ENCODE measurements around the gene FGF8.

Gene FGF8

GRCh38 chr10:101725296-101726114, 50.4 kb downstream of the FGF8 start:
- no peak for FAIRE-seq

DNA sequence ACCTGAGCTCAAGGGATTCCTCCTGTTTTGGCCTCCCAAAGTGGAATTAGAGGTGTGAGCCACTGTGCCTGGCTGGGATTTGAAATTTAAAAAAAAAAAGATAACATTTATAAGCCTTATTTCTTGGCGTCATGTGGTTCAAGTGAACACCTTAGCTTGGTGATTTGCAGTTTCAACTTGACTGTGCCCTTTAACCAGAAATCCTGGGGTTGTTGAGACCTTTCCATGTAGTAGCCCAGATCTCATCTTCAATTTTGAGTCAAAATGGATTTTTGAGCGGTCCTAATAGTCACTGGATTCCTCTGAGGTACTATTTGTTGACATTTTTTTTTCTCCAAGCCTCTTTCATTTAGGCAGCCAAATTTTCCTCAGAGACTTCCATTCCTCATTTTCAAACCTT, 51.5 kb downstream of the FGF8 start:
- no peak for FAIRE-seq

GRCh38 chr10:101723176-101723575, 52.7 kb downstream of the FGF8 start:
- FAIRE-seq, result no peak

DNA sequence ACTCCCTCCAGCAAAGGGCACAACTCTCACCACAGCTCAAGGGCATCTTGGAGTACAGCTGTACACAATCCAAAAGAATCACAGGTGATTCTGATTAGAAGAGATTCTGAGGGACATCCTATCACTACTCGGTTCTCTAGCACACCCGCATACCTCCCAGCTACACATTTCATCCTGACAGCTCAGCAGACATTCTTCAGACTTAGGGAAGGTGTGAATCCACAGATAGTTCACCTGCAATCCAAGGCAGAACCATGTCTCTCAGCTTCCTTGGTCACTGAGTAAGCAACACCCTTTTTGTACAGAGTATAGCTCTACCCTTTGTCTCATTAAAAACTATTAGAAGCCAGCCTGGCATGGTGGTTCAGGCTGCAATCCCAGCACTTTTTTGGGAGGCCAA, 54.1 kb downstream of the FGF8 start:
- FAIRE-seq, result no peak

DNA sequence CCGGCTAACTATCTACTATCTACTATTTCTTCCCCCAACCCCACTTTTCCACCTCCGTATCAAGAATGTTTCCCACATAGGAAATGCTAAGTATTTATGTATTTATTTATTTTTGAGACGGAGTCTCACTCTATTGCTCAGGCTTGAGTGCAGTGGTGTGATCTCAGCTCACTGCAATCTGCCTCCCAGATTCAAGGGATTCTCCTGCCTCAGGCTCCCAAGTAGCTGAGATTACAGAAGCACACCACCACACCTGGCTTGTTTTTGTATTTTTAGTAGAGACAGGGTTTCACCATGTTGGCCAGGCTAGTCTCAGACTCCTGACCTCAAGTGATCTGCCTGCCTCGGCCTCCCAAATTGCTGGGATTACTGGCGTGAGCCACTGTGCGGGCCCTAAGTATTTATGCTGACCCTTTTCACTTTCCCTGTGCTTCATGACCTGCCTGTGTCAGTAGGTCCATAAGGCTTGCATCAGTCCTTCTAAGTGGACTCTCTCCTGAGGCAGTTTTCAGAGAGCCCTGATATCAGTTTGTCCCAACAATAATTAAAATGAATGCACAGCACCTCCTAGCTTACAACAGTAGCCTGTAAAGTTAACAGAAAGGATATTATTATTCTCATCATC, 55.2 kb downstream of the FGF8 start:
- FAIRE-seq, result no peak

Measured in A204.1 (cell line).